GM21576 (cell line): ENCODE data around the gene RNF115.
"Not testable (repeated sequence)": the region's sequence is repeated elsewhere in the genome, so short reads cannot be mapped to it uniquely, and the experiment has no call there.

Source experiments
- ATAC-seq: cut with Tn5 transposase; IDR thresholded peaks from one replicate; pipeline ENCODE4 v1.9.1; 2021; ENCODE audit warnings: mild to moderate bottlenecking, moderate library complexity; ENCODE audit not compliant: unreplicated experiment

Gene RNF115

GRCh38 chr1:145782272-145783099, 41.4 kb downstream of the RNF115 start:
- no peak for ATAC-seq

GRCh38 chr1:145778146-145778540, 45.8 kb downstream of the RNF115 start:
- no peak for ATAC-seq

GRCh38 chr1:145777357-145778145, 46.3 kb downstream of the RNF115 start:
- ATAC-seq = no peak

GRCh38 chr1:145773423-145773822, 50.5 kb downstream of the RNF115 start:
- no peak for ATAC-seq

GRCh38 chr1:145771056-145771455, 52.8 kb downstream of the RNF115 start:
- ATAC-seq = no peak

GRCh38 chr1:145768004-145768403, 55.9 kb downstream of the RNF115 start:
- not testable (repeated sequence) for ATAC-seq

- not testable (repeated sequence) for ATAC-seq
These were observed 57.0 kb downstream of the RNF115 start for GRCh38 chr1:145766926-145767325.

- not testable (repeated sequence) for ATAC-seq
These were observed 58.1 kb downstream of the RNF115 start for GRCh38 chr1:145765585-145766360.

GRCh38 chr1:145765127-145765526, 58.8 kb downstream of the RNF115 start:
- ATAC-seq = not testable (repeated sequence)

GRCh38 chr1:145764231-145764940, 59.5 kb downstream of the RNF115 start:
- not testable (repeated sequence) for ATAC-seq

GRCh38 chr1:145762001-145762400, 61.9 kb downstream of the RNF115 start:
- ATAC-seq = not testable (repeated sequence)

GRCh38 chr1:145761498-145761897, 62.4 kb downstream of the RNF115 start:
- ATAC-seq = not testable (repeated sequence)

GRCh38 chr1:145760395-145760949, 63.4 kb downstream of the RNF115 start:
- not testable (repeated sequence) for ATAC-seq

GRCh38 chr1:145759721-145760120, 64.2 kb downstream of the RNF115 start:
- ATAC-seq = no peak

- ATAC-seq = no peak
These were observed 65.3 kb downstream of the RNF115 start for GRCh38 chr1:145758575-145758974.

GRCh38 chr1:145758116-145758515, 65.8 kb downstream of the RNF115 start:
- no peak for ATAC-seq

- no peak for ATAC-seq
These were observed 66.5 kb downstream of the RNF115 start for GRCh38 chr1:145757420-145757819.

- ATAC-seq = no peak
These were observed 72.3 kb downstream of the RNF115 start for GRCh38 chr1:145751491-145752037.

GRCh38 chr1:145750426-145750825, 73.5 kb downstream of the RNF115 start:
- ATAC-seq = no peak
